8988T (cell line): ENCODE measurements around the gene CYP39A1.
"Not testable (repeated sequence)": the region's sequence is repeated elsewhere in the genome, so short reads cannot be mapped to it uniquely, and the experiment has no call there.

Experiments
- DNase-seq: peaks from one replicate; pipeline ENCODE4 v3.0.0; 2011

Gene CYP39A1

DNA sequence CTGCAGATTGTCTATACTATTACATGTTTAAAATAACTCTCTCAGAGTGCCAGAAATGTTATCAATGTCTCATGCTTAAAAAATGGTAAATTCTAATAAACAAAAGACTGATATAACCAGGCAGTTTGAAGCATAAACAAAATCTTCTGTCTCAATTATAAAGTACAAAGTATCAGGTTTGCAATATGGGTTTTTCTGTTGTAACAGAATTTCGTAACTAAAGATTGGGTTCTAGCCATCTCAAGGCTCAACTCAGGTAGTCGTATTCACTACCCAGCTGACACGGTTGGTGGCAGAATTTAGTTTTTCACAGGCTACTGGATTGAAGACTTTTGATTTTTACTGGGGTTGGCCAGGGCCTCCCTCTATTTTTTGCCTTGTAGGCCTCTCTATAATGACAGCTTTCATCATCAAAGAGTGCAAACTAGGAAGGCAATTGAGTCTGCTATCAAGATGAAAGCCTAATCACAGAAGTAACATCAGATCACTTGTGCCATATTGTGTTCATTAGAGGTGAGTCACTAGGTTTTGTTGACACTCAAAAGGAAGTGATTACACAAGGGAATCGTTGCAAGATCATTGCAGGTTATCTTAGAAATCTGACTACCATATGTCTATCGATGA, 3.6 kb downstream of the CYP39A1 start:
- no peak for DNase-seq

DNA sequence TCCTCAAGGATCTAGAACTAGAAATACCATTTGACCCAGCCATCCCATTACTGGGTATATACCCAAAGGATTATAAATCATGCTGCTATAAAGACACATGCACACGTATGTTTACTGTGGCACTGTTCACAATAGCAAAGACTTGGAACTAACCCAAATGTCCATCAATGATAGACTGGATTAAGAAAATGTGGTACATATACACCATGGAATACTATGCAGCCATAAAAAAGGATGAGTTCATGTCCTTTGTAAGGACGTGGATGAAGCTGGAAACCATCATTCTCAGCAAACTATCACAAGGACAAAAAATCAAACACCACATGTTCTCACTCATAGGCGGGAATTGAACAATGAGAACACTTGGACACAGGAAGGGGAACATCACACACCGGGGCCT, 4.5 kb downstream of the CYP39A1 start:
- not testable (repeated sequence) for DNase-seq

DNA sequence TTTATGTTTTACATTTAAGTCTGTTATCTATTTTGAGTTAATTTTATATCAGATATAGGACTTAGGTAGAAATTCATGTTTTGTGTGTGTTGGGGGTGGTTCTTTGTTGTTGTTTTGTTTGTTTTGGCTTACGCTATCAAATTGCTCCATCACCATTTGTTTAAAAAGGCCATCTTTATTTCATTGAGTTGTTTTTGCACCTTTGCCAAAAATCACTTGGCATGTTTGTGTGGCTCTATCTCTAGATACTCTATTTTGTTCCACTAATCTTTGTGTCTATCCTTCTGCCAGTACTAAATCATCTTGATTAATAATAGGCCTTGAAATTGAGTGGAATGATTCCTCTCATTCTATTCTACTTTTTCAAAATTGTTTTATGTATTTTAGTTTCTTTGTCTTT, 7.4 kb downstream of the CYP39A1 start:
- DNase-seq = no peak

DNA sequence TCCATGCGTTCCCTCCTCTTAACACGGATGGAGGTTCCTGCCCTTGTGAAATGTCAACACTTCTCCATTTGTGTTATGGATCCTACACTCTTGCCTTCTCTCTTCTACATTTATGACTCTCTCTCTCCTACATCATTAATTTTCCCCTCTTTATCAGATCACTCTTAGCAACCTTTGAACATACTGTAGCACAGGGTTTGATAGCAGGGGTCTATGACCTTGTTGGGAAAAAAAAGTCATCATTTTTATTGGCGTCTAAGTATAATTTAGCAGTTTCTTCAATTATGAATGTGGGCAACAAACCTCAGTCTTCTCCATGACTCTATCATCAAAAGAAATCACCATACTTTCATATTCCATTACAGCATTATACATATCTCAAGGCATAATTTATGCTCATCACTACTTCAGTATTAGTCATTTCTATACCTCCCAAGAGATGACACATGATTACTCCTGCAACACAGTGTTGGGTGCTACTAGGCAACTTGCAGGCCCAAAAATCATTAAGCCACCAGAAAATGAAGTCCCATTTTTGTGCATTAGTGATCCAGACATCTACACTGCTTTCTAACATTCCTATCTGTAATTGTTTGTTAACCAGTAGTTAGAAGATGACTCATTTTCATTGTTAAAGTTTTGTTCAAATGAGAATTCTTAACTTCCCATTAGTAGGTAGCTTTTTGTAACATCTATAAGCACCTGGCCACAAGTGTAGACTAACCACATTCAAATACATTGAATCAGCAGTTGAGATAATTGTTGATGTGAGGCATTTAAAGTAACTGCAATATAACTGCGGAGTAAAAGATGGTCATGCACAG, 9.5 kb downstream of the CYP39A1 start:
- no peak for DNase-seq

GRCh38 chr6:46638650-46639049, 14.0 kb downstream of the CYP39A1 start:
- no peak for DNase-seq

DNA sequence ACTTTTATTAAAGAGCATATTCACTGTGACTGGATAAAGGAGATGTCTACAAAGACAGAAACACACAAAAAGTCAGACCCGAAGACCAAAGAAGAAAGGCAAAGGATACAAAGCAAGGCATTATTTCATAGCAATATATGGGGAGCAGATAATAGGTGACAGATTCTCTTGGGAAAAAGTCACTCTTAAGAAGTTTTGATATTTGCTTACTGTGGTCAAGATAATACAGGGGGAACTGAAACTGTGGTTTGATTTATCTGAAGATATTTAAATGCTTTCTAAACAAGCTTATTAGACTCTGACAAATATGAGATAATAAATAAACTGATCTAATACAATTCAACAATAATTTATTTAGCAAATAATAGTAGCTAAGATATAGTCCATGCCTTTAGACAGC, 14.7 kb downstream of the CYP39A1 start:
- DNase-seq = no peak

GRCh38 chr6:46637145-46637544, 15.5 kb downstream of the CYP39A1 start:
- no peak for DNase-seq

- no peak for DNase-seq
These were observed 17.2 kb downstream of the CYP39A1 start for GRCh38 chr6:46635462-46635861.

DNA sequence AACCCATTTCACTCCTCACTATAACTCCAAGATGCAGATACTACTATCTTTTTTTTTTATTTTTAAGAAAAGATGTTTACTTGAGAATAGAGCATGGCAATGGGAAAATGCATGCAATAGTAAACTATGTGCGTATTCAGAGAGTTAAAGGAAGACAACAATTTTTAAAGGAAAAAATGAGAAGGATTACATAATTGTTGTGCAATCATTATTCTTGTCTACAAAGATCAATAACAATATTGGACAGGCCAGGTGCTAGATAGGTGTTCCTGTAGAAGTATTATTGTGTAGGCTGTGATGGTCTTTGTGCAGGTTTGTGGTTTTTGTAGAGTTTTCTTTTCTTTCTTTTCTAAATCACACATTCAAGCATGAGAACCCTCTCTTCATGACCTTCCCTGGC, 20.6 kb downstream of the CYP39A1 start:
- no peak for DNase-seq

- no peak for DNase-seq
These were observed 22.9 kb downstream of the CYP39A1 start for GRCh38 chr6:46629691-46630090.

- no peak for DNase-seq
These were observed 23.6 kb downstream of the CYP39A1 start for GRCh38 chr6:46628976-46629375.

DNA sequence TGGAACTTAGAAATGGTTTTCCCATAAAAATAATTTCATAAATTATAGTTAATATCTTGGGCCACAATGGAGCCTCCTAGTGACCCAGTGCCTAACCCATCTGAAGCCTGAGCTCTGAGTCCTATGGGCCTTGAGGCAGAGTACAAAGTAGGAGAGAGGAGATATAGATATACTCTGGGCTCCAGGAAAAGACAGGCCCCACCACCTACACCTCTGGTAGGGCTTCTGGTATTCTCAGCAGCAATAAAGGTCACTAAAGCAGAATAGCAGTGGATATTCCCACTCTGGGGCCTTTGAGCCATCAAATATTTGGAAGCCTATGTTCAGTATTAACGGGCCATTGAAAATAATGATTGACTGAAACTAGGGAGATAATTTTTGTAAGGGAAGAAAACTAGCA, 24.1 kb downstream of the CYP39A1 start:
- DNase-seq = no peak

DNA sequence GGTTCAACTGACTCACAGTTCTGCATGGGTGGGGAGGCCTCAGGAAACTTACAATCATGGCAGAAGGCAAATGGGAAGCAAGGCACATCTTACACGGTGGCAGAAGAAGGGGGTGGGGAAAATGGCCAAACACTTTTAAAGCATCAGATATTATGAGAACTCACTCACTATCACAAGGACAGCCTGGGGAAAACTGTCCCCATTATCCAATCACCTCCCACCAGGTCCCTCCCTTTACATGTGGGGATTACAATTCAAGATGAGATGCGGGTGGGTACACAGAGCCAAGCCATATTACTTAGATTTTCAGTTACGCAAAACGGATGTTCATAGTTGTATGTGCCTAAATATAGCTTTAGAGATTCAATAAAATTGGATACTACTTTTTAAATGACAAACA, 25.6 kb downstream of the CYP39A1 start:
- DNase-seq = no peak

- no peak for DNase-seq
These were observed 26.2 kb downstream of the CYP39A1 start for GRCh38 chr6:46626228-46626909.

- no peak for DNase-seq
These were observed 33.9 kb downstream of the CYP39A1 start for GRCh38 chr6:46618726-46619125.

- no peak for DNase-seq
These were observed 40.0 kb downstream of the CYP39A1 start for GRCh38 chr6:46612645-46613044.

DNA sequence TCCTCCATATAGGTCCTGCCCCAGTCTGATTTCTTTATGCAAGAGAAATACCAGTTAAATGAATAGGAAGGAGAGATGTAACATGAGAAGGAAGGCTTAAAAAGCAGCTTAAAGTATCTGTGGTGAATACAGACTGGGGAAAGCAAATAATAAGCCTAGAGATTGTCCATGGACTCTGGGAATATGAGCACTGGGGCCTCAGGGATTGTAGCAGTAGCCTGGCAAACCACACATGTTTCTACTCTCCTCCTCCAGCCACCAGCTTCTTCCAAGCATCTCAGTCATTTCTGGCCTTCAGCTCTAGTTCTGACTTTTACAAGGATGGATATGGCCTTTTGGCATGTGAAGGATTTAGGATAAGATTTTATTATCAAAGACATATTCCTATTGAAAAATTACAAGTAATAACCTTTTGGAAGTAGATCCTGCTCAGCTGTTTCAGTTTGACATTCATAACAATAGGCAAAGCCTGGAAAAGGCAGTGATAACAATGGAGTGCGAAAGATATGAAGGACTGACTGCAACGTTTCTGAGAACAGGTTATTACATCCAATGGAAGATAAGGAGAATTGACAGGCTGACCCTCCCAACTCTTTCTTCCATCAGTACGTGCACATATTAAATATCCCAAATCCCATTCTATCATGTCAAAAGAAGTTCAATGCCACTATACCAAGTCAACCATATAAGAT, 41.6 kb downstream of the CYP39A1 start:
- DNase-seq = no peak

DNA sequence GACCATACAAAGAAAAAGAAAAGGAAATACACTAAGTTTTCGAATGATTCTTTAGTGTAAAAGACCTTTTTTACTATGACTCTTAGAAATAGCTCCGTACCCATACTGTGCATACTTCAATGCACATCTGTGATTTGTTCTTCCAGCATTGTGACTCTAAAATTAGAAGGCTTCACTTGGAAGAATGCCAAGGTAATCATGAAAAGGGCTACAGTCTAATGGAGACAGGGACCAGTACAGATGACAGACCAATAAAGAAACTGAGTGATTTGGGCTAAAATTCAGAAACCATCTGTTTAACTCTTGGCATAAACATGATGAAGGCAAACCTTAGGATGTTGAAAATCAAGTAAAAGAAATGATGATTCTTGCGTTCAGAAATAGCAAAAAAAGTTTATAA, 46.3 kb downstream of the CYP39A1 start:
- DNase-seq = no peak

- DNase-seq = no peak
These were observed 47.4 kb downstream of the CYP39A1 start for GRCh38 chr6:46605091-46605797.

GRCh38 chr6:46598215-46598614, 54.4 kb downstream of the CYP39A1 start:
- DNase-seq = no peak

- no peak for DNase-seq
These were observed 59.9 kb downstream of the CYP39A1 start for GRCh38 chr6:46592740-46593139.

DNA sequence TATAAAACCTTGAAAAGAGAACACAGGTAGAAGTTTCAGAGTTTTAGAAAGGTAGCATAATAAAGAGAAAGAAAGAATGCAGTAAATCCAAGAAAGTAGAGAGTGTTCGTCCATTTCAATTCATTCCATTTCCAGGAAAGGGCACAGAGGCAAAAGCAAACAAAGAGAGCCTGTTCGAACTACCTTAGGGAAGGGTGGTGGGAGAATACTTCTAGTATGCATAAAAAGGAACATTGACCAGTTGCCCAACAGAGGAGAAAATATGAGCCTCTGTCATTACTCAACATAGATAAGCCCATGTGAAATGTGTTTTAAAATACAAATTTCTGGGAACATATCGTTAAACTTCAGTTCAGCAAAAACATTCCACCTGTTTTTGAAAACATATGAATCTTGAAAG, 60.6 kb downstream of the CYP39A1 start:
- DNase-seq = no peak

- DNase-seq = no peak
These were observed 61.9 kb downstream of the CYP39A1 start for GRCh38 chr6:46590765-46591164.
